A172 (cell line): ENCODE measurements around the gene GRID1. TPM values are rescaled to one million over a fixed set of nuclear protein-coding genes. Genes with fewer than 3 reads are reported as not detected.
"Not testable (repeated sequence)": the region's sequence is repeated elsewhere in the genome, so short reads cannot be mapped to it uniquely, and the experiment has no call there.

Experiments used
- DNase-seq: peaks from one replicate; pipeline ENCODE4 v3.0.0-alpha.2; 2015; ENCODE audit warnings: low spot score
- total RNA-seq: library from RNA; depleted of rRNA; stranded (reverse); fragments of >200 nt; shearing (Covaris generic); gene quantifications from 2 replicates; pipeline ENCODE4 v1.2.3, GENCODE V29; 2014

GRID1 gene
- total RNA-seq, 1 experiment from 2014 or later = 4.9 TPM

DNA sequence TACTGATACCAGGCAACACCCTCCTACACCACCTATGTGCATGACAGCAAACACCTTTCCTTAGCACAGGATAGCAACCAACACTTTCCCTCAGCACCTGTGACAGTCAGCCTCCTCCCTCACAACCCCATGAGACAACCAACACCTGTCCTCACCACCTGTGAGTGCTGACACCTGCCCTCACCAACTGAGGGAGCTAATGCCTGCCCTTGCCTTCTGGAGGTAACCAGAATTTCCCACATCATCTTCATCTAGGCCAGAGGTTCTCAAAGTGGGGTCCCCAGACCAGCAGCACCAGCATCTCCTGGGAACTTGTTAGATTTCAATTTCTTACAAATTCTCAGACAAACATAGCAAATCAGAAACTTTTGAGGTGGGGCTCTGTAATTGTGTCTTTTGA is 112.5 kb downstream of the GRID1 start:
- DNase-seq = no peak

- DNase-seq = no peak
Measured at GRCh38 chr10:86253091-86254072, 113.2 kb downstream of the GRID1 start.

DNA sequence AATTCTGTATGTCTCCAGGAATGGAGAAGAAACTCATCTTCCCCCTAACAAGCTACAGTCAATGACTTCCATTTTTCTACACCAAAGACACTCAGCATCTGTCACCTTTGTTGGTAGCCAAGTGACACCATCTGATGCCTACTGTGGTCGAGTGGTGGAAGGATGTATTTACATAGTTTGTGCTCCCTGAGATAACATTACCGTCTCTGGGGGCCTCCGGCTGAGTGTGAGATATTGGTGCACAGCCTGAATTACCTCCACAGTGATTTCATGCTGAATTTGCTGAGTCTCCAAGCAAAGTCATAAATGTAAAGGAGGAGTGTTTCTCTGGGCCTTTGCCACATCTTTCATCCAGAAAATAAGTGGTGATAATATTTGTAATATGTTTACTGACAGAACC is 114.0 kb downstream of the GRID1 start:
- no peak for DNase-seq

DNA sequence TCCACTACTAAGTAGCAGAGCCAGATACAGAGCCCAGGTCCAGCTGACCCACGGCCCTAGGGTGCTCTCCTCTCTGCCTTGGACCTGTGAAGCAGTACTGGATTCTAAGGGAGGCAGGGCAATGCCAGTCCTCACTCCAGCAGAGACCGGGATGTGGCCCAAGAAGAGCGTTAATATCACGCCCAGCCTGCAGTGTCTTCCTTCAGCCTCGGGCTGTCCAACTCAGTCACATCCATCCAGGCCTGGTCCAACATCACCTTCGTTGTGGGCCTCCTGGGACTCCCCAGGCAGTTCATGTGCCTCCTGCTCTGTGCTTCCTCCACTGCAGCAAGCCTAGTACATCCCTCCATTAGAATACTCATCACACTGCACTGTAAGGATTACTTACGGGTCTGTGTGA is 114.5 kb downstream of the GRID1 start:
- DNase-seq = no peak

DNA sequence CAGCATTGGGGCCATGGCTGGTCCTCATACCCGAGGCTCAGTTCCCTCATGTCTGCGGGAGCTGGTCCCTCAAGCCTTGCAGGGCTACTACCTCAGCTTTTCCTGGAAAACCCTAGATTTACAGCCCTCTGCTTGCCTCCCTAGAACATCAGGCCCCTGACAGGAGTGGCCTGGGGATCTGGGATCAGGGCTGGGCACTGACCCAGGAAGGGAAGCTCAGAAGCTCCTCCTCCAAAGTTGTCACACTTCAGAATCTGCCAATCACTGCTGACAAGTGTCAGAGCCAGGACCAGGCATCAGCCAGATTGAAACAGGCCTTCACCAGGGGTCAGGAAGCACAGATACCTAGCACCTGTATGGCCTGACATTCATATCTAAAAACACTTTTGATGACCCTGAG is 115.2 kb downstream of the GRID1 start:
- DNase-seq = no peak

DNA sequence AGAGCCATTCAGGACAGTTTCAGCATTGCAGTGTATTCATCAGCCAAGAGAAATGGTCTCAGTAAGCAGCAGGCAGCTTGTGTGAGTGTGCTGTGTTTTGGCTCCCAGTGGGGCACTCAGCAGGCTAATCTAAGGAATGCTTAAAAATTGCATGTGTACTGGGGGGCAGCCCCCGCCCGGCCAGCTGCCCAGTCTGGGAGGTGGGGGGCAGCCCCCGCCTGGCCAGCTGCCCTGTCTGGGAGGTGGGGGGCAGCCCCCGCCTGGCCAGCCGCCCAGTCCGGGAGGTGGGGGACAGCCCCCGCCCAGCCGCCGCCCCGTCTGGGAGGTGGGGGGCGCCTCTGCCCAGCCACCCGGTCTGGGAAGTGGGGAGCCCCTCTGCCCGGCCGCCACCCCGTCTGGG is 116.2 kb downstream of the GRID1 start:
- no peak for DNase-seq

DNA sequence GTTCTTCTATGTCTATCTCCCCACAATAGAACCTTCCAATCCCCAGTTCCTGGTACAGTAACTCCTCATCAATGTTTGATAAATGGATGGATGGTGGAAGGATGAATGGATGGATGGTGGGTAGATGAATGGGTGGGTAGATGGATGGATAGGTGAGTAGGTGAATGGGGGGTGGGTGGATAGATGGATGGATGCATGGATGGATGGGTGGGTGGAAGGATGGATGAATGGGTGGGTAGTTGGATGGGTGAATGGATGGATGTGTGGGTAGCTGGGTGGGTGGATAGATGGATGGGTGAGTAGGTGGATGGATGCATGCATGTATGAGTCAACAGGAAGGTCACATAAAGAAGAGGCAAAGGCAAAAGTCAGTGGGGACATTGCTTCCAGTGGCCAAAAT is 116.8 kb downstream of the GRID1 start:
- no peak for DNase-seq

- no peak for DNase-seq
Measured at GRCh38 chr10:86248062-86248461, 118.5 kb downstream of the GRID1 start.

GRCh38 chr10:86247588-86247987 is 119.0 kb downstream of the GRID1 start:
- no peak for DNase-seq

- DNase-seq = no peak
Measured at GRCh38 chr10:86247073-86247472, 119.5 kb downstream of the GRID1 start.

GRCh38 chr10:86246279-86246940 is 120.2 kb downstream of the GRID1 start:
- DNase-seq = no peak

DNA sequence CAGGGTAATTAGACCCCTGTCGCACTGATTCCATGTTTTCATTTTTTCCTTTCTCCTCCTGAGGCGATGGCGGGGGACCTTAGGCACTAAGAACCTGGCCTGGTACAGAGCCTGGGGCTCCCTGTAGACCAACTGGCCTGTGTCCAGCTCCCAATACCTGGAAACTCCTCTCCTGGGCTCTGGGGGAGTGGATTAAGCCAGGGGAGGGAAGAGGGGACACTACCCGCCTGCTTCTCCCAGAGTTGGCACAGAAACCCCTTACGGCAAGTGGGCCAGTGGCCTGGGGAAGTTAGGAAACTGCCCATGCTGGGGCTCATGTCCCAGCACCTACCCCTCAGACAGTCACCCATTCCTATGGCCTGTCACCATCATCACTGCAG is 121.6 kb downstream of the GRID1 start:
- DNase-seq = no peak

DNA sequence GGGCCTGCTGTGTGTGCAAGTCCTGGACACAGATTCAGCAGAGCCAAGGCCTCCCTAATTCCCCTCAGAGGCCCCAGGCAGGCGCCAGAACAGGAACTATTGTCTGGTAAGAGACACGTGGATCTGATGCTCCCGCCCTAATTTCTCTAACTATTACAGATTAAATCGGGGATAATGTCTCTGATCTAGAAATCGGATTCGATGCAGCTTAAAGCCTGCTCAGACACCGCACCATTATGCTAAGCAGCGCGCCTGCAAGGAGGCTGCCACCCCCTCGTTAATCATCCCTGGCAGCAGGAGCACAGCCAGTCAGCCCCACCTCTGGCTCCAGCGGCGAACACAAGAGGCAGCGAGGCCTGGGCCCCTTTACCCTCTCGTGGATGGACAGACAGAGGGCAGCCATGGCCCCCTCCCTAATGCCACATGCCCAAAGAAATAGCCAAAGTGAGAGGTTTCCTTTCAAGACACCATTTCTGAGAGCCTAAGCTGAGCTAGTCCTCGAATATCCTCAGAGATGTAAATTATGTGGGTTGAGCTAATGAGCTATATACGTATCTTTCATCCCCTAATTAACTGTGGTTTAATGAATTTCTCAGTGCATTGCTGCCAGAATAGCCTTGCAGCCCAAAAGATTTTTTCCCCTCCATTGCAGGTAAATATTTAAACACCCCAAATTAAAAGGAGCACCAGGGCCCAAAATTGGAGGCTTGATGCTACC is 122.1 kb downstream of the GRID1 start:
- no peak for DNase-seq

DNA sequence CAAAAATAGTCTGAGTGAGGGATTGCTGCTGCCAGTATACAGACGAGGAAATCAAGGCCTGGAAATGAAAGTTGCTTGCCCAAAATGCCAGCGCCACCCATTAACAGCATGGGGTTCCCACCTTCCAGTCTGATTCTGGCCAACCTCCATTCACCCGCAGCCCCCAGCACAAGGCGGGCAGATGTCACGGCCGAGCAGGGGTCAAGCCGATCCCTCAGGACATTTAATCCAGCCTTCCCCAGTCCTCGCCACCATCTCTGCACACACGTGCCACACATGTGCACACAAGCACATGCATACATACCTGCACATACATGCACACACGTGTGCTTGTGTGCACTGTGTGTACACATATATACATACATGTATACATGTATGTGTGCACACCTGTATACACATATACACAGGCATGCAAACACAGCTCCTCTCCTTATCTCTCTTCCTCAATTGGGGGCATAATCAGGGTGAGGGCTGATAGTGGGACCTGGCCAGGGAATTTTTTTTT is 122.9 kb downstream of the GRID1 start:
- DNase-seq = no peak

- no peak for DNase-seq
Measured at GRCh38 chr10:86242761-86243160, 123.8 kb downstream of the GRID1 start.

DNA sequence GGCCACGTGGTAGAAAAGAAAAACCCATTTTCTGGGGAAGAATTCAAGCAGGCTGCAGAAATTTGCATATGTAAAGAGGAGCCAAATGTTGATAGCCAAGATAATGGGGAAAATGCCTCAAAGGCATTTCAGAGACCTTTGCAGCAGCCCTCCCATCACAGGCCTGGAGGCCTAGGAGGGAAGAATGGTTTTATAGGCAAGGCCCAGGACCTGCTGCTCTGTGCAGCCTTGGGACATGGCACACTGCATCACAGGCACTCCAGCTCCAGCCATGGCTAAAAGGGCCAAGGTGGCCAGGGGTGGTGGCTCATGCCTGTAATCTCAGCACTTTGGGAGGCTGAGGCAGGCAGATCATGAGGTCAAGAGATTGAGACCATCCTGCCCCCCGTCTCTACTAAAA is 128.5 kb downstream of the GRID1 start:
- DNase-seq = not testable (repeated sequence)

GRCh38 chr10:86234541-86235270 is 131.9 kb downstream of the GRID1 start:
- DNase-seq = no peak

- no peak for DNase-seq
Measured at GRCh38 chr10:86234107-86234506, 132.5 kb downstream of the GRID1 start.

DNA sequence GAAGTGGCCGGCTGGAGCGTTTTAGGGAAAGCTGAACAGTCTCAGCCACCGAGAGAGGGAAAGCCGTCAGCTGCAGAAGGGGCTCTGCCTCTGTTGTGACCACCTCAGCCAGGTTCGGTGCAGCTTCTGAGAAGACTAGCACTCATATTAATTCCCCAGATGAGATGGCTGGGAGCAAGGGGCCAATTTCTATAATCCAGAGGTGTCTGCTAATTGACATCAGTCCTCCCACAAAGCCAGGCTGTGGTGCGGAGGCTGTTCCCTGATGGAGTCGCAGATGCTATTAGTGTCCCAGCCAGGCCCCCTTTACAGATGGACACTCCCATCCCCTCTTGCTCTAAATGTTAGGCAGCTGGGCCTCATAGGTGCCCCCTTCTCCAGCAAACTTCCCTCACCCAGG is 133.5 kb downstream of the GRID1 start:
- no peak for DNase-seq

- no peak for DNase-seq
Measured at GRCh38 chr10:86232644-86233043, 134.0 kb downstream of the GRID1 start.

GRCh38 chr10:86231796-86232560 is 134.6 kb downstream of the GRID1 start:
- DNase-seq = no peak
